Left colon (tissue), 2 donors: ENCODE data around the gene CPVL. TPM values are rescaled to one million over a fixed set of nuclear protein-coding genes. Genes with fewer than 3 reads are reported as not detected.

Experiments
- ATAC-seq: fragments of 200-7000 bp; cut with Tn5 transposase; one replicate; pipeline ENCODE4 v1.9.1; 2020; ENCODE audit warnings: mild to moderate bottlenecking, moderate library complexity
- DNase-seq, 2 donors: peaks; one replicate each; pipeline ENCODE4 v3.0.0-alpha.2; 2020
- intact Hi-C, 2 donors: fragments of 100-400 bp; cut with DNase I in 1 of 2; cut with micrococcal nuclease in 1 of 2; formaldehyde crosslinking; loops; one replicate each; pipeline versions ENCODE4 v1.11.2 to v1.14.0; 2022; cut with DNase I, micrococcal nuclease
- long read RNA-seq: library from polyadenylated mRNA; unstranded; transcript quantifications from one replicate; pipeline ENCODE4 v2.0.0, GENCODE V29; 2021
- total RNA-seq, 2 donors: library from RNA; stranded (reverse); fragmentation: NEBNext Ultra II Directional; extraction: Animal tissue kit (Norgen Biotek cat#: 25700); gene quantifications; one replicate each; pipeline ENCODE4 v1.2.1, GENCODE V29; 2021
- donor health status: DM: no; HTN: no; CAD: no.
- donor health status: DM: yes; HTN: yes; CAD: no.

The CPVL gene
- total RNA-seq, result 10 to 100 TPM in 1 of 2 donors, 1 to 10 TPM in 1; 4.7 to 18.4 TPM
- long read RNA-seq, transcript CPVL-201 (13 exons, 2,091 nt), result major isoform, 6 of 9 reads
- long read RNA-seq, partial matches to known transcripts, result 1 of 9 reads
- long read RNA-seq, other reads (novel, unspliced or antisense), result 1 of 9 reads

- DNase-seq, result peak; percentile 52 to 58
- intact Hi-C loops, result no loop called here
- peak; percentile 53 for ATAC-seq
Observed at GRCh38 chr7:29146057-29146706, at the start of gene CPVL. TSS of gene CPVL (minus strand) at chr7:29146537. CDS start at chr7:29121061, 25,476 bp downstream.

DNA sequence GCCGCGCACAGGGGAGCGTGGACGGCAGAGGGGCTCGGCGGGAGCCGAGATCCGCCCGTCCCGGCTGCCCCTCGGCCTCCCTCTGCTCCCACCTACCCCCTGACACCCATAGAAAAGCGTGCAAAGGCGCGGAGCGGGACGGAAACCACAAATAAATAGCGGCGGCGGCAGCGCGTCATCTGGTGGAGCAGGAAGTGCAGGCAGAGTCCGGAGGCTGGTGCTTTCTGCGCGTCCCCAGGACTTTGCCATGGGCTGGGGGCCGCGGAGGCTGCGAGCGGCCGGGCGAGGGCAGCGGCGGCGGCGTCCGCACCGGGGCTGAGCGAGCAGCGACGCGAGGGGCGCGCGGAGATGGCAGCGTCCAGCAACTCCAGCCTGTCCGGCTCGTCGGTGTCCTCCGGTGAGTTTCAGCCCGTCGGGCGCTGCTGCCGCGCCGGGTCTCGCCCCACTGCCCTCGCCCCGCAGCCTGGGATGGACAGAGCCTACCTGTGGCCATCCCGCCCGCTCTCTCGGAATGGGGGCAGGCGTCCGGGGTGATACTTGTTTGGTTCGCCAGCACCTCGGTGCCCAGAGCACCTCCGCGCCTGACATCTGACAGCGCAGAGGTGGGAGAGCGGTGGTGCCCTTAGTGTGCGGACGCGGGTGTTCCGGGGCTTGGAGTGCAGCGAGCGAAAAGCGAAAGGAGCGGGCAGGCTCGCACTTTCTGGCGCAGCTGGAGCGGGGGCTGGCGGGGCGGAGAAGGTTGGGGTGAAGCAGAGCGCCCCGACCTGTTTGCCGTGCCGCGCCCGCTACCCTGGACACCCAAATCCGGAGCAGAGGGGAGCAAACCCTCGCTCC, 48.5 kb upstream of the CPVL start, which contains the start of gene CHN2:
CHN2 (plus strand) TSS at position 182 of the 834 bp plus-strand sequence.
- peak; percentile 79 for ATAC-seq
- intact Hi-C loops, result loop anchor here in 1 of 2 donors (5.0 kb wide), 1 partner anchor 212 kb away; no protein-coding TSS in a partner anchor
- peak; percentile 76 to 82 for DNase-seq

DNA sequence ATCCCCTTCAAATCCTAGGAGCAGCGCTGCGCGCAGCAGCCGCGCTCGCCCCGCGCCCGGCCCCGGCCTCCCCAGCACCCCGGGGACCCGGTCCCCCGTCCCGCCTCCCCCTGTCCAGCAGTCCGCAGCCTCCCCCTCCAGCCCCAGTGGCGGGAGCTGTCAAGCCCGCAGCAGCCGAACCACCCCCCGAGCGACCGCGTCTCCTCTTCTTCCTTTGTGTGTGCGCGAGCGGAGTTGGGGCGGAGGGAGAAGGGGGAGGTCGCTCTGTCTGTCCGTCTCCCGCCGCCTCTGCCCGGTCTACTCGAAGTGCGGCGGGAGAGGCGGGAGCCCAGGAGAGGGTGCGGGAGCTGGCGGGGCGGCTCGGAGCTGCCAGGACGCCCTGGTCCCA, 47.9 kb upstream of the CPVL start:
- ATAC-seq, result peak; percentile 41
- DNase-seq, result peak; percentile 31 to 45
- intact Hi-C loops, result loop anchor here in 1 of 2 donors (5.0 kb wide), 1 partner anchor 213 kb away; no protein-coding TSS in a partner anchor

DNA sequence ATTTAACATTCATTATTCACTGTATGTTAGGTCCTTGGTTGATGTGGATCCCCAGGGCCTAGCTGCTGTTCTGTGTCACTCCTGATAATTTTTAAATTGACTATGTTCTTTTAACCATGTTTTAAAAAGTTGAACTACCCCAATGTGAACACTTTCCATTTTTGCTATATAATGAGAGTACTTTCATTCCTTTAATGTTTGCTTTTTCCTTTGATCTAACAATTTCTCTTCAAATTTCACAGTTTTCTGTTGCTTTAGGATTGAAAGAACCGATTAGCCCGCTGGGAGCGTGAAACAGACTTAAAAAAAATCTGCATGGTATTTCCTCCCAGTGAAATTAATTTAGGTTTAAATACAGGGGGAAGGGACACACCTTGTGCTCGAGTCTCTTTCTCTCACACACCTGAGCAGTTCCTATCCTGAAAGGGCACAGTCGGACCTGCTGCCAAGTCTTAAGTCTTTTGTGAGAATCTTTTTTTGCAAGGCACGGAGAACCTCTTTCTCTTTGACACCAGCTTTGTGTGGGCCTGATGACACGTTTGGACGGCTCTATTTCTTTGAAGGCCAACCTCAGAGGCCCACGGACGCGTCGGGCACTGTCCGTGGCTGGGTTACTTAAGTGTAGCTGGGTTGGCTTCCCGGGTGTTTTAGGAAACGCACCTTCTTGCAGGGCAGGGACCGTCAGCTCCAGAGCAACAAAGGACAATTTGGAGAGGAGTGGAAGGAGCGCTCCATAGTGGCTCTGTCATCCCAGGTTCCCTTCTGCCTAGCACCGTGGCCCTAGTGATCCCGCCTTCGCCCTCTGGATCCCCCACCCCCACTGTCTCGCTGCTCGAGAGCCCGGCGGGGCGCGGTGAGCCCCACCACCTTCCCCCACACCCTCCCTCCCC, 47.2 kb upstream of the CPVL start:
- ATAC-seq (peak; percentile 12), DNase-seq (peak in 1 of 2 donors; percentile 31)
- intact Hi-C loops, result loop anchor here in 1 of 2 donors (5.0 kb wide), 1 partner anchor 214 kb away; no protein-coding TSS in a partner anchor

DNA sequence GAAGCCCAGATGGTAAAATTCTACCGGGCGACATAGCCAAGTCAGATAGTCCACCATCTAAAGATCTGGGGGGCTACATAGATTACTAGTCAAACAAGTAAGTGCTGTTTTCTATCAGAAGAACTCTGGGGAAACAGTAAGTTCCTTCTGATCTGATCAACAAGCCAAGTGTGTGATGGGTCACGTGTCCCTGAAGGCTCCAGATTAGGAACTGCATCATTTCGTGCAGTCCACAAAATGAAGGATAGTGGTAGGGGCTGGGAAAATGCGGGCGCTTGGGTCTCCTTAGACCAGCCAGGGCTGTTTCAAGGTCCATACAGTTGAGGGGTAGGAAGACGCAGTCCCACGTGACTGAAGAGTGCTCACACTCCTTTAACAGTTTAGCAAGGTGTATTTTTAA, 46.5 kb upstream of the CPVL start:
- no peak for ATAC-seq
- DNase-seq, result no peak
- intact Hi-C loops, result loop anchor here in 1 of 2 donors (5.0 kb wide), 1 partner anchor 214 kb away; no protein-coding TSS in a partner anchor

DNA sequence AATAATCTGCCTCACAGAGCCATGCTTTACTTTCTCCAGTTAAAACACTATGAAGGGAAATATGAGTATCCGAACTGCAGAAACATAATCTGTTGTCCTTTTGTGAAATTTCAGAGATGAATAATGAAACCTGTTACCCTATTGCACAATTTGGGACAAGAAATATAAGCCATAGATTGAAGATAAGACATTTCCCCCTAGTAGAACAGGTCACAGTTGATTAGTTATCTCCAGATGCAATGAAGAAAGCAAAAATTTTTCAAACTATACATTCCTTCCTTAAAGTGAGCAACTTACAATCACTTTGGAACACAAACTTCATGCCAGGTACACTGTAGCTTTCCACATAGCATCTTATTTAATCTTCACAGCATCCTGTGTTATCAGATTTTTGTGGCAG, 46.0 kb upstream of the CPVL start:
- ATAC-seq (no peak), DNase-seq (no peak)
- intact Hi-C loops, result loop anchor here in 1 of 2 donors (5.0 kb wide), 1 partner anchor 215 kb away; no protein-coding TSS in a partner anchor

DNA sequence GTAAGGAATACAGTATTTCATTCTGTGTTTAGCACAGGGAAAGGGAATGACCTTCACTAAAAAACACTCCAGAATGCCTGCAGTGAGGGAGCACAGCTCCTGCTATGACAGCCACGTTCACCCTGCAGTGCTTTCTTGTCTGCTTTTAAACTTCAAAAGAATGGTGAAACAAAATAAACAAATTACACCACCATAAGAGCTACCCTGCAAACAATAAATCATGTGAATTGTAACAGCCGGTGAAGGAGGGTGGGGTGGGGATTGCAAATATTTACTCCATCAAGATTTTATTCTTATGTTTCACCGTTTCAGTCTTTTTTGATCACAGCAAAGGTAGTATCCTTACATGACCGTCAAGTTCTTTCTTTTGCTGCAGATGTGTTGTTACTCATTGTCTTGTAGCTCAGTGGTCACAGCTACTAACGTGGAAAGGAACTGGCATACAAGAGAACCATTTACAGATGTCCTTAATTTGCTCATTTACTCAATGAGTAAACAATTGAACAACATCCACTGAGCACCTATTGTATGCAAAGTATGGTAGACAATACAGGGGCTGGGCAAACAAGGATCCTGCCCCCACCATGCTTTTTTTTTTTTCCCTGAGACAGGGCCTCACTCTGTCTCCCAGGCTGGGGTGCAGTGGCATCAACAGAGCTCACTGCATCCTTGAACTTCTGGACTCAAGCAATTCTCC, 44.2 kb upstream of the CPVL start:
- DNase-seq, result no peak
- peak; percentile 42 for ATAC-seq
- intact Hi-C loops, result loop anchor here in 1 of 2 donors (5.0 kb wide), 1 partner anchor 217 kb away; no protein-coding TSS in a partner anchor

GRCh38 chr7:29189743-29190201, 43.4 kb upstream of the CPVL start:
- intact Hi-C loops, result loop anchor here in 1 of 2 donors (5.0 kb wide), 1 partner anchor 218 kb away; no protein-coding TSS in a partner anchor
- DNase-seq, result peak; percentile 63 to 81
- ATAC-seq, result peak; percentile 65

DNA sequence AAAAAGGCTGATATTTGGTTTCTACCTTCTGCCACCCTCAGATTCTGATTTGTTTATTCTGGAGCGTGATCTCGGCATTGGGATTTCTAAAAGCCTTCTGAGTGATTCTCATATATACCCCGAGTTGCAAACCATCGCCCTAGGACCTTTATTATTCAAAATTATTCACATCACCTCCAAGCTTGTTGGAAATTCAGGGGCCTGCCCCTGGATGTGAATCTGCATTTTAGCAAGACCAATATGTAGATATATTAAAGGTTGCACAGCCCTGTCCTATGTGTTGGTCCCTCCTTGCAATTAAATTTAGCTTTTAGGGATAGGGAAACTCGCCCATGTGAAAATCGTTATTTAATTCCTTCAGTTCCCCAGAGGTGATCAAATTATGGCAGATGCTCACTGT, 39.3 kb upstream of the CPVL start:
- ATAC-seq (no peak), DNase-seq (no peak)
- intact Hi-C loops, result no loop called here

DNA sequence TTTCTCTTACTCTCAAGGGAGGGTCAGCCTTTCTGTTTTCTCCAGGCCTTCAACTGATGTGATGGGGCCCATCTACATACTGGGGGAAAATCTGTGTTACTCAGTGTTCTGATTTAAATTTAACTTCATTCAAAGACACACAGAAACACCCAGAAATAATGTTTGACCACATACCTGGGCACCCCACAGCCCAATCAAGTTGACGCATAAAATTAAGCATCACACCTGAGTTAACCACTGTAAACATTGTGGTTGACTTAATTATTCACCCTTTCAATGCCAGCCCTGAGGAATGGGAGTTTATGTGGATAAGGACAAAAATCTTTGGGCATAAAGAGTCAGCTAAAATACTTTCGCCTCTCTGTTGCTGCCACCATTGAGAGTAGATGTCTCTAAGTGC, 38.3 kb upstream of the CPVL start:
- DNase-seq, result no peak
- ATAC-seq, result no peak
- intact Hi-C loops, result no loop called here

DNA sequence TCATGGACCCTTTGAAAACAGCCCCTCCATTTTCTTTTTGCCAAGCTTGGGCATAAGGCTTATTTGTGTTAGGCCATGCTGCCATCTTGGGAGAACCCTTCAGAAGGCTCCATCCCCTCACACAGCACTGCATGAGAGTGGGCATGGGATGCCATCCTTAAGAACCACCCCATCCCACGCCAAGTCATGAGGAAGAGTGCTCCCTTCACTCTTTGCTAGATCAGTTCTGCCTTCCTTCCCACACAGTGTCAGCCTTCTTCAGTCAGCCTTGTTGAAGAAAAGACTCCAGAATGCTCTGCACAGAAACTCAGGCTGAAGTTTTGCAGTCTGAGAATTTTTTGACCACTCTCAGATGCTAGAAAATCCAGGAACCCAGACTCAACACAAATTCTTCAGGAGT, 32.8 kb upstream of the CPVL start:
- no peak for DNase-seq
- no peak for ATAC-seq
- intact Hi-C loops, result no loop called here

GRCh38 chr7:29177963-29178600, 31.7 kb upstream of the CPVL start:
- DNase-seq (peak in 1 of 2 donors; percentile 45), ATAC-seq (no peak)
- intact Hi-C loops, result no loop called here

DNA sequence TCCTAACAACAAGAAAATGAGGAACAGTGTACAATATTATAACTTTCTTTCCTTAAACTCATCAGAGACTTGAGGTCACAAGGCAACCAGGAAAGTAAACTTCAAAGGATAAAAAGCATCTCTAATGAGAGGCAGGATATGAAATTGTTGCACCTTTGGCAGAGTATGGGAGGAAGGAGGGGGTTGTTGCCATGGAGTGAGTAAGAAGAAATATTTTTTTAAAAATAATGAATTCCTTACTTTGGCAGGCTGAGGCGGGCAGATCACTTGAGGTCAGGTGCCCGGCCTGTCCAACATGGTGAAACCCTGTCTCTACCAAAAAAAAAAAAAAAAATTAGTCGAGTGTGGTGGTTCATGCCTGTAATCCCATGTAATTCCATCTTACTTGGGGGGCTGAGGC, 27.1 kb upstream of the CPVL start:
- intact Hi-C loops, result no loop called here
- ATAC-seq, result no peak
- no peak for DNase-seq

GRCh38 chr7:29170781-29171180, 24.4 kb upstream of the CPVL start:
- no peak for DNase-seq
- ATAC-seq, result no peak
- intact Hi-C loops, result no loop called here

GRCh38 chr7:29167721-29168120, 21.4 kb upstream of the CPVL start:
- intact Hi-C loops, result no loop called here
- DNase-seq (no peak), ATAC-seq (no peak)

DNA sequence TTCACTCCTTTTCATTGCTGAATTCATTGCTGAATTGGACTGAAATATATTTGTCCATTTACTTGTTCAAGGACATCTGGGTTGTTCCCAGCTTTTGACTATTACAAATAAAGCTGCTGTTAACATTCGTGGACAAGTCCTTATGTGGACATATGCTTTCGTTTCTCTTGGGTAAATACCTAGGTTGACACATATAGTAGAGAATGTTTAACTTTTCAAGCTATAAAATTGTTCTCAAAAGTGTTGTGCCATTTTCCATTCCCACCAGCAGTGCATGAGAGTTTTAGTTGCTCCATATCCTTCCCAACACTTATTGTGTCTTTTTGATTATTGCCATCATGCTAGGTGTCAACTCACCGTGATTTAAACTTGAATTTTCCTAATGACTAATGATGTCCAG, 17.5 kb upstream of the CPVL start:
- no peak for DNase-seq
- intact Hi-C loops, result no loop called here
- ATAC-seq, result peak; percentile 98

DNA sequence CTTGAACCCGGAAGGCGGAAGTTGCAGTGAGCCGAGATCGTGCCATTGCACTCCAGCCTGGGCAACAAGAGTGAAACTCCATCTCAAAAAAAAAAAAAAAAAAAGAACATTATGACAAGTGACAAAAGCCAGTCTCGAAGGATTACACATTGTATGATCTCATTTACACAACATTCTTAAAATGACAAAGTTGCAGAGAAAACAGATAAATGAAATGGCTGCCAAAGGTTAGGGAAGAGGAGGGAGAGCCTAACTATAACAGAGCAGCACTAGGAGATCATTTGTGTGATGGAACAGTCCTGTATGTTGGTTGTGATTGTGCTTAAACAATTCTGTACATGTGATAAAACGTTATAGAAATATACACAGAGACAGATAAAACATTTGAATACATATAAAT, 16.2 kb upstream of the CPVL start:
- intact Hi-C loops, result no loop called here
- ATAC-seq (no peak), DNase-seq (no peak)
